T-helper 1 cell treated with Interleukin-12 subunit alpha and Interleukin-12 subunit beta and Interleukin-4 antibody, amounts not matched to agents 30 μg/mL and 1 μg/mL, for 36 hours (primary cell): ENCODE measurements around the gene RERE.

Experiments used
- H3K27ac Mint-ChIP-seq: one replicate; pipeline ENCODE4 v1.8.0; 2021; ENCODE audit warnings: mild to moderate bottlenecking, mixed read lengths
- H3K27me3 Mint-ChIP-seq: one replicate; pipeline ENCODE4 v1.8.0; 2021; ENCODE audit warnings: low read depth, mixed read lengths
- H3K36me3 Mint-ChIP-seq: one replicate; pipeline ENCODE4 v1.8.0; 2021; ENCODE audit warnings: low read depth, mixed read lengths
- H3K4me1 Mint-ChIP-seq: one replicate; pipeline ENCODE4 v1.8.0; 2021; ENCODE audit warnings: low read depth, mixed read lengths
- H3K4me3 Mint-ChIP-seq: one replicate; pipeline ENCODE4 v1.8.0; 2021; ENCODE audit warnings: mild to moderate bottlenecking, moderate library complexity, mixed read lengths
- H3K9me3 Mint-ChIP-seq: one replicate; pipeline ENCODE4 v1.8.0; 2021; ENCODE audit warnings: mixed read lengths

Gene RERE

GRCh38 chr1:8495928-8496401 is 321.5 kb downstream of the RERE start:
- Mint-ChIP-seq H3K9me3 (no peaks in the 10 kb centered on the region), H3K4me3 (no peak overlapping the region), H3K27me3 (no peaks in the 10 kb centered on the region), H3K4me1 (peaks cover 12% of the 10 kb centered on the region), H3K27ac (peak overlapping the region; percentile 47), H3K36me3 (peaks cover 32% of the 10 kb centered on the region)

GRCh38 chr1:8494681-8495080 is 322.8 kb downstream of the RERE start:
- H3K4me1 Mint-ChIP-seq, result peaks cover 12% of the 10 kb centered on the region

GRCh38 chr1:8493916-8494540 is 323.4 kb downstream of the RERE start:
- H3K9me3 Mint-ChIP-seq, result no peaks in the 10 kb centered on the region
- peaks cover 12% of the 10 kb centered on the region for H3K4me1 Mint-ChIP-seq
- H3K36me3 Mint-ChIP-seq, result peaks cover 32% of the 10 kb centered on the region
- no peak overlapping the region for H3K4me3 Mint-ChIP-seq
- H3K27me3 Mint-ChIP-seq, result no peaks in the 10 kb centered on the region
- no peak overlapping the region for H3K27ac Mint-ChIP-seq

More at GRCh38 chr1:8494681-8495080, 322.8 kb downstream of the RERE start:
- Mint-ChIP-seq H3K27ac (no peak overlapping the region), H3K27me3 (no peaks in the 10 kb centered on the region), H3K9me3 (no peaks in the 10 kb centered on the region), H3K4me3 (no peak overlapping the region), H3K36me3 (peaks cover 32% of the 10 kb centered on the region)

- H3K27me3 Mint-ChIP-seq, result no peaks in the 10 kb centered on the region
- H3K4me1 Mint-ChIP-seq, result no peaks in the 10 kb centered on the region
- H3K36me3 Mint-ChIP-seq, result peaks cover 5% of the 10 kb centered on the region
- no peak overlapping the region for H3K4me3 Mint-ChIP-seq
- H3K9me3 Mint-ChIP-seq, result no peaks in the 10 kb centered on the region
- H3K27ac Mint-ChIP-seq, result no peak overlapping the region
These were observed 330.2 kb downstream of the RERE start for GRCh38 chr1:8487249-8487648.

- peaks cover 6% of the 10 kb centered on the region for H3K36me3 Mint-ChIP-seq
- H3K4me1 Mint-ChIP-seq, result no peaks in the 10 kb centered on the region
- no peaks in the 10 kb centered on the region for H3K9me3 Mint-ChIP-seq
- H3K27me3 Mint-ChIP-seq, result no peaks in the 10 kb centered on the region
- no peak overlapping the region for H3K4me3 Mint-ChIP-seq
- no peak overlapping the region for H3K27ac Mint-ChIP-seq
These were observed 331.4 kb downstream of the RERE start for GRCh38 chr1:8486047-8486446.

GRCh38 chr1:8483586-8483985 is 333.9 kb downstream of the RERE start:
- Mint-ChIP-seq H3K27ac (no peak overlapping the region), H3K9me3 (no peaks in the 10 kb centered on the region), H3K27me3 (no peaks in the 10 kb centered on the region), H3K4me1 (peaks cover 4% of the 10 kb centered on the region), H3K36me3 (peaks cover 9% of the 10 kb centered on the region), H3K4me3 (no peak overlapping the region)

- Mint-ChIP-seq H3K36me3 (peaks cover 9% of the 10 kb centered on the region), H3K4me1 (peaks cover 8% of the 10 kb centered on the region), H3K27ac (no peak overlapping the region), H3K27me3 (no peaks in the 10 kb centered on the region), H3K4me3 (no peak overlapping the region), H3K9me3 (no peaks in the 10 kb centered on the region)
These were observed 334.5 kb downstream of the RERE start for GRCh38 chr1:8482979-8483381.

GRCh38 chr1:8481650-8482380 is 335.6 kb downstream of the RERE start:
- Mint-ChIP-seq H3K27me3 (no peaks in the 10 kb centered on the region), H3K4me1 (peaks cover 18% of the 10 kb centered on the region), H3K9me3 (no peaks in the 10 kb centered on the region), H3K27ac (no peak overlapping the region), H3K4me3 (no peak overlapping the region), H3K36me3 (peaks cover 7% of the 10 kb centered on the region)

- peaks cover 5% of the 10 kb centered on the region for H3K36me3 Mint-ChIP-seq
- no peak overlapping the region for H3K27ac Mint-ChIP-seq
- H3K4me3 Mint-ChIP-seq, result no peak overlapping the region
- H3K4me1 Mint-ChIP-seq, result peaks cover 28% of the 10 kb centered on the region
- H3K9me3 Mint-ChIP-seq, result no peaks in the 10 kb centered on the region
- H3K27me3 Mint-ChIP-seq, result no peaks in the 10 kb centered on the region
These were observed 338.9 kb downstream of the RERE start for GRCh38 chr1:8478566-8478965.

GRCh38 chr1:8477983-8478362 is 339.5 kb downstream of the RERE start:
- Mint-ChIP-seq H3K36me3 (peaks cover 5% of the 10 kb centered on the region), H3K4me1 (peaks cover 33% of the 10 kb centered on the region), H3K27ac (peak overlapping the region; percentile 2), H3K4me3 (no peak overlapping the region), H3K27me3 (no peaks in the 10 kb centered on the region), H3K9me3 (no peaks in the 10 kb centered on the region)

GRCh38 chr1:8477166-8477982 is 340.1 kb downstream of the RERE start:
- Mint-ChIP-seq H3K27me3 (no peaks in the 10 kb centered on the region), H3K4me3 (no peak overlapping the region), H3K27ac (peak overlapping the region; percentile 67), H3K4me1 (peaks cover 38% of the 10 kb centered on the region), H3K36me3 (peaks cover 5% of the 10 kb centered on the region), H3K9me3 (no peaks in the 10 kb centered on the region)

- peaks cover 44% of the 10 kb centered on the region for H3K4me1 Mint-ChIP-seq
- H3K27ac Mint-ChIP-seq, result no peak overlapping the region
- H3K9me3 Mint-ChIP-seq, result no peaks in the 10 kb centered on the region
- H3K27me3 Mint-ChIP-seq, result no peaks in the 10 kb centered on the region
- H3K4me3 Mint-ChIP-seq, result no peak overlapping the region
- peaks cover 3% of the 10 kb centered on the region for H3K36me3 Mint-ChIP-seq
These were observed 341.4 kb downstream of the RERE start for GRCh38 chr1:8476006-8476405.

- H3K27me3 Mint-ChIP-seq, result no peaks in the 10 kb centered on the region
- H3K27ac Mint-ChIP-seq, result no peak overlapping the region
- H3K9me3 Mint-ChIP-seq, result no peaks in the 10 kb centered on the region
- H3K36me3 Mint-ChIP-seq, result peaks cover 2% of the 10 kb centered on the region
- peaks cover 43% of the 10 kb centered on the region for H3K4me1 Mint-ChIP-seq
- H3K4me3 Mint-ChIP-seq, result no peak overlapping the region
These were observed 343.1 kb downstream of the RERE start for GRCh38 chr1:8474369-8474768.

GRCh38 chr1:8473891-8474300 is 343.5 kb downstream of the RERE start:
- peaks cover 41% of the 10 kb centered on the region for H3K4me1 Mint-ChIP-seq
- no peak overlapping the region for H3K27ac Mint-ChIP-seq
- H3K9me3 Mint-ChIP-seq, result no peaks in the 10 kb centered on the region
- no peak overlapping the region for H3K4me3 Mint-ChIP-seq
- peaks cover 1% of the 10 kb centered on the region for H3K36me3 Mint-ChIP-seq
- no peaks in the 10 kb centered on the region for H3K27me3 Mint-ChIP-seq
